Left lung (tissue), 14 donors: Measurements from ENCODE around the gene KRTAP9-1. TPM values are rescaled to one million over a fixed set of nuclear protein-coding genes. Genes with fewer than 3 reads are reported as not detected.
"Not testable (repeated sequence)": the region's sequence is repeated elsewhere in the genome, so short reads cannot be mapped to it uniquely, and the experiment has no call there.

Source experiments
- ATAC-seq: fragments of 200-7000 bp; cut with Tn5 transposase; one replicate; pipeline ENCODE4 v1.9.1; 2020; ENCODE audit warnings: moderate library complexity
- DNase-seq, 4 donors: peaks; one replicate each; pipeline ENCODE4 v3.0.0-alpha.2; 2013 to 2020
- H3K27ac ChIP-seq, 2 donors: fragments of 200-600 bp; sonication (generic) in 1 of 2; one replicate each; pipeline versions ENCODE4 v1.5.0 to v1.8.0; 2020 to 2021
- H3K27me3 ChIP-seq, 2 donors: fragments of 200-600 bp; sonication (generic) in 1 of 2; one replicate each; pipeline versions ENCODE4 v1.5.0 to v1.8.0; 2020 to 2021
- H3K36me3 ChIP-seq, 2 donors: fragments of 200-600 bp; sonication (generic) in 1 of 2; one replicate each; pipeline versions ENCODE4 v1.5.0 to v1.8.0; 2020 to 2021
- H3K4me1 ChIP-seq, 2 donors: fragments of 200-600 bp; one replicate each; pipeline ENCODE4 v1.8.0; 2021
- H3K4me3 ChIP-seq, 2 donors: fragments of 200-600 bp; sonication (generic) in 1 of 2; one replicate each; pipeline versions ENCODE4 v1.5.0 to v1.8.0; 2020 to 2021; ENCODE audit warnings: mild to moderate bottlenecking in 1 of 2
- H3K9me3 ChIP-seq, 2 donors: fragments of 200-600 bp; sonication (generic) in 1 of 2; one replicate each; pipeline versions ENCODE4 v1.5.0 to v1.8.0; 2020 to 2021
- CTCF ChIP-seq, 2 donors: fragments of 200-600 bp; sonication (generic) in 1 of 2; IDR thresholded peaks; one replicate each; pipeline versions ENCODE4 v1.5.0 to v1.8.0; 2021; ENCODE audit warnings: antibody characterized with exemption in 2 of 2
- intact Hi-C, 2 donors: fragments of 100-400 bp; cut with DNase I; formaldehyde crosslinking; loops; one replicate each; pipeline versions ENCODE4 v1.11.2 to v1.14.2; 2022
- long read RNA-seq, 12 donors: library from polyadenylated mRNA in 2 of 12; unstranded in 2 of 12; transcript quantifications; one replicate each; pipeline ENCODE4 v2.0.0 and lab custom pipeline, GENCODE V29; 2019 to 2026
- polyA plus RNA-seq, 6 donors: library from polyadenylated mRNA; unstranded; fragments of 120-200 nt; gene quantifications; one replicate each; pipeline ENCODE4 v1.2.1, GENCODE V29; 2013; ENCODE audit not compliant: insufficient read length in 6 of 6
- total RNA-seq, 2 donors: library from RNA; stranded (reverse); fragmentation: NEBNext Ultra II Directional; extraction: Animal tissue kit (Norgen Biotek cat#: 25700); gene quantifications; one replicate each; pipeline ENCODE4 v1.2.1, GENCODE V29; 2021
- donor health status: DM: no; HTN: yes; CAD: no.
- donor health status: DM: no; HTN: no; CAD: no.

Gene KRTAP9-1
- not detected for total RNA-seq
- not detected for polyA plus RNA-seq
- long read RNA-seq, donor 1 = 0 reads
- long read RNA-seq, donor 2 = 0 reads
- long read RNA-seq, donor 3 = 0 reads
- long read RNA-seq, donor 4 = 0 reads
- long read RNA-seq, donor 5 = 0 reads
- long read RNA-seq, donor 6 = 0 reads
- long read RNA-seq, donor 7 = 0 reads
- long read RNA-seq, donor 8 = 0 reads
- long read RNA-seq, donor 9 = 0 reads
- long read RNA-seq, donor 10 = 0 reads
- long read RNA-seq, donor 11 = 0 reads
- long read RNA-seq, donor 12 = 0 reads

GRCh38 chr17:41189837-41190318 lies at the start of gene KRTAP9-1:
Gene KRTAP9-1, plus strand, starts transcription at chr17:41189887. Its CDS starts 0 bp downstream, at chr17:41189887.
- H3K36me3 ChIP-seq, H3K9me3 ChIP-seq, H3K4me3 ChIP-seq, intact Hi-C loops, DNase-seq, H3K4me1 ChIP-seq, H3K27ac ChIP-seq, ATAC-seq: not testable (repeated sequence)
- H3K27me3 ChIP-seq = peaks cover 0 to 18% of the 10 kb centered on the region in 2 donors

GRCh38 chr17:41140360-41141131 lies 49.1 kb upstream of the KRTAP9-1 start, which contains the start of gene KRTAP4-6:
Gene KRTAP4-6, minus strand, starts transcription at chr17:41140544. Its CDS starts 57 bp downstream, at chr17:41140487.
- TF ChIP-seq CTCF (IDR thresholded peaks at IDR 0.05) = no peak
- no peak for ATAC-seq

GRCh38 chr17:41141361-41141760 lies 48.3 kb upstream of the KRTAP9-1 start:
- no peak for DNase-seq
- Histone ChIP-seq H3K4me1 (no peaks in the 10 kb centered on the region), H3K27ac (no peak overlapping the region), H3K4me3 (no peak overlapping the region), H3K9me3 (peaks cover 0 to 23% of the 10 kb centered on the region in 2 donors), H3K36me3 (no peaks in the 10 kb centered on the region), H3K27me3 (no peaks in the 10 kb centered on the region)
- TF ChIP-seq CTCF (IDR thresholded peaks at IDR 0.05) = no peak
- ATAC-seq = no peak
- intact Hi-C loops = no loop called here

More at GRCh38 chr17:41140360-41141131, 49.1 kb upstream of the KRTAP9-1 start, which contains the start of gene KRTAP4-6:
- H3K27me3 ChIP-seq = no peaks in the 10 kb centered on the region
- intact Hi-C loops = no loop called here
- H3K9me3 ChIP-seq = peaks cover 0 to 23% of the 10 kb centered on the region in 2 donors
- H3K4me3 ChIP-seq = no peak within 1 kb of the TSS
- no peak for DNase-seq
- no peaks in the 10 kb centered on the region for H3K36me3 ChIP-seq
- H3K27ac ChIP-seq = no peak within 1 kb of the TSS
- H3K4me1 ChIP-seq = no peaks in the 10 kb centered on the region

- H3K4me1 ChIP-seq = no peaks in the 10 kb centered on the region
- no peaks in the 10 kb centered on the region for H3K36me3 ChIP-seq
- no peak overlapping the region for H3K4me3 ChIP-seq
- peaks cover 0 to 5% of the 10 kb centered on the region in 2 donors for H3K27me3 ChIP-seq
- H3K9me3 ChIP-seq = peaks cover 0 to 20% of the 10 kb centered on the region in 2 donors
- DNase-seq (no peak), ATAC-seq (no peak)
- intact Hi-C loops = no loop called here
- H3K27ac ChIP-seq = no peak overlapping the region
- no peak for TF ChIP-seq CTCF (IDR thresholded peaks at IDR 0.05)
Observed at GRCh38 chr17:41144846-41145245, 44.8 kb upstream of the KRTAP9-1 start.

- Histone ChIP-seq H3K27me3 (peaks cover 0 to 5% of the 10 kb centered on the region in 2 donors), H3K4me3 (no peak overlapping the region), H3K9me3 (peaks cover 0 to 17% of the 10 kb centered on the region in 2 donors), H3K36me3 (no peaks in the 10 kb centered on the region), H3K4me1 (no peaks in the 10 kb centered on the region), H3K27ac (no peak overlapping the region)
- ATAC-seq = no peak
- intact Hi-C loops = no loop called here
- TF ChIP-seq CTCF (IDR thresholded peaks at IDR 0.05) = no peak
- DNase-seq = no peak
Observed at GRCh38 chr17:41145261-41145660, 44.4 kb upstream of the KRTAP9-1 start.
